Jurkat, Clone E6-1 (cell line): ENCODE data around the gene AURKAIP1. TPM values are rescaled to one million over a fixed set of nuclear protein-coding genes. Genes with fewer than 3 reads are reported as not detected.
"Not testable (repeated sequence)": the region's sequence is repeated elsewhere in the genome, so short reads cannot be mapped to it uniquely, and the experiment has no call there.

Source experiments
- DNase-seq: peaks from one replicate; pipeline ENCODE4 v3.0.0-alpha.2; 2011; ENCODE audit warnings: low read depth, low spot score
- H3K4me3 ChIP-seq: 2 replicates; pipeline ENCODE4 v1.5.1; 2011; ENCODE audit warnings: mild to moderate bottlenecking, low read length, control low read depth, moderate library complexity
- polyA plus RNA-seq: library from polyadenylated mRNA; unstranded; fragments of >200 nt; gene quantifications from one replicate; pipeline ENCODE4 v1.2.1, GENCODE V29; 2012; ENCODE audit warnings: missing spikeins; ENCODE audit not compliant: insufficient read length, insufficient read depth

Gene AURKAIP1
- 144 TPM for polyA plus RNA-seq

DNA sequence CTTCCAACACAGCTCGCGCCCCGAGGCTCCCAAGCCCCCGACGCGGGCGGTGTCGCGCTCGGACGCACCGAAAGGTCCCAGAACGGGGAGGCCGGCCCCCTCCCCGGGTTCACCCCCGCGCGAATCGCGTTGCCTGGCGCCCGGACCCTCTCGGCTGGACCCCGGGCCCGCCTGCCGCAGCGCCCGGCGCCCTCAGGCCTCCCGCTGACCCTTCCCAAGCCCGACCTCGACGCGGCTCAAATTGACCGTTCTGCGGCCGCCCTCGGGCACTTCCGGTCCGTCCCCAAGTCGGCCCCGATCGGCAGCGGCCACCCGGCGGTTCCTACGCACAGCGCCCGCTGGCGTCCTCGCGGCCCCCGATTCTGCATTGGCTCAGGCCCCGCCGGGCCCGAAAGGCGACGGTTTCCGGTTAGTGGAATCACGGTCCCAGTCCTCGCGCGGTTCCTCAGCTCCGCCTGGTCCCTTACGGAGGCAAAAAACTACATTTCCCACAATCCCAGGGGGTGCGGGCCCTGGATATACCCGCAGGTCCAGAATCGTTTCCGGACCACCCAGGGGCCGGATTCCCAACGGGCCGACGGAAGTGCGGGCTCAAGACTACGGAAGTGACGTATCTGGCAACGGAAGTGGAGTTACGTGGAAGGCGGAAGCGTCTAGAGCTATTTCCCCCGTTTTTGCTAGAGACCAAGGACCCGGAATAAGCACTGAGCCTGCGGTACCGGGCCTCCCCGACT, at the start of gene AURKAIP1:
Gene AURKAIP1 (minus strand): TSS at position 279 of the 734 bp plus-strand sequence. CDS start 451 bp downstream, outside the sequence.
- DNase-seq: peak; percentile 99
- H3K4me3 ChIP-seq: peak within 1 kb of the TSS; percentile 80

DNA sequence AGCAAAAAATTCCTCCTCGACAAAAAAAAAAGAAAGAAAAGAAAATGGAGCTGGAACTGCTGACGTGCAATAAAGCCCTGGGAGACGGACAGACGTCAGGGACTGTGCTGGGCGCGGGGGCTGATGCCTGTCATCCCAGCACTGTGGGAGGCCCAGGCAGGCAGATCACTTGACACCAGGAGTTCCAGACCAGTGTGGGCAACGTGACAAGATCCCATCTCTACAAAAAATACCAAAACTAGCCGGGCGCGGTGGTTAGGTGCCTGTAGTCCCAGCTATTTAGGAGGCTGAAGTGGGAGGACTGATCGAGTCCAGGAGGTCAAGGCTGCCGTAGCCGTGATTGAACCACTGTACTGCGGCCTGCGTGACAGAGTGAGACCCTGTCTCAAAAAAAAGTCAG, 49.7 kb upstream of the AURKAIP1 start:
- no peak for DNase-seq
- no peak overlapping the region for H3K4me3 ChIP-seq

- H3K4me3 ChIP-seq: no peak overlapping the region
- DNase-seq: no peak
Measured at GRCh38 chr1:1423245-1423597, 48.2 kb upstream of the AURKAIP1 start.

DNA sequence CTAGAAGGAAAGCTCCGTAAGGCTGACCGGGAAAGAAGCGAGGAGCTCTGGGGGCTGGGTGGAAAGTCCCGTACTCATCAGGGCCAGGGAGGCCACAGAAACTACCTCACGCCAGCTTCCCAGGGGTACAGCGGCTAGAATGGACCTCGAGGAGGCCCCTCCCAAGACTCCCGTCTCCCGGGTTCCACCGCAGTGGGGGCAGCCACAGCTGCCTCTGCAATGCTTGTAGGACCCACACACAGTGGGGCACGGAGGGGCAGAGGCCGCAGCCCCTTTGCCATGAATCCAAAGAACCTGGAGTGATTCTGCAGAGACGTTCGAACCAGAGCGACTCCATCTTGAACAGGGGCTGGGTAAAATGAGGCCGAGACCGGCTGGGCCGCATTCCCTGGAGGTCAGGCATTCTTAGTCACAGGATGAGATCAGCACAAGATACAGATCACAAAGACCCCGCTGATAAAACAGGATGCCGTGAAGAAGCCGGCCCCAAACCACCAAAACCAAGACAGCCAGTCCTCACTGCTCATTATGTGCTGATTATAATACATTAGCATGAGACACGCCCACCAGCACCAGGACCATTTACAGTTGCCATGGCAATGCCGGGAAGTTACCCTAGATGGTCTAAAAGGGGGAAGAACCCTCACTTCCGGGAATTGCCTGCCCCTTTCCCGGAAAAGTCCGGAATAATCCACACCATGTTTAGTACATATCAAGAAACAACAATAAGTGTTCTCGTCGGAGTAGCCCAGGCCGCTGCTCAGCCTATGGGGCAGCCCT, 47.6 kb upstream of the AURKAIP1 start:
- DNase-seq: no peak
- no peak overlapping the region for H3K4me3 ChIP-seq

DNA sequence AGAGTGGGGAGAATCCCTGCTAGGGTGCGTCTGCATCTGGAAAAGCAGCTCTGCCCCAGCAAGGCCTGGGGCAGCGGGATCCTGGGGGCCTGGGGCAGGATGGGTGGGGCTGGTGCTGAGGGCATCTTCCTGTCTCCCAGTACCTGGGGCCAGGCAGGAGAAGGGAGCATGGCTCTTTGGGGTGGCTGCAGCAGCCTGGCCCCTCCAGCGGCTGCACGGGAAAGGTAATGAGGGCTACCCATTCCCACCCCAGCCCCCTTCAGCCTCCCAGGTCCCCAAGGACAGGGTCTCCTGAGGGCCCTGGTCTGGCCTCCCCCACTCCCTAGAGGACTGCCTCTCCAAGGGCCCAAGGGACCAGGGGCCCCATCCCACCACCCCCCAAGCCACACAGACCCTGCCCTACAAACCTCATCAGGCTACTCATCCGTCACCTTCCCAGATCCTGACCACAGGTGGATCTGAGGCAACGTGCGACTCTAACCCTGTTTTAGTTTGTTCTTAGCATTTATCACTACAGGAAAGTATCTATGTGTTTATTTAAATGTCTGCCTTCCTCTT, 47.0 kb upstream of the AURKAIP1 start:
- no peak for DNase-seq

GRCh38 chr1:1421147-1421906, 46.3 kb upstream of the AURKAIP1 start, which contains the start of gene ANKRD65:
ANKRD65 (minus strand) TSS chr1:1421276; CDS start chr1:1421005, 271 bp downstream.
- H3K4me3 ChIP-seq: no peak within 1 kb of the TSS
- no peak for DNase-seq

More for the DNA sequence above, 47.0 kb upstream of the AURKAIP1 start:
- H3K4me3 ChIP-seq: no peak overlapping the region

GRCh38 chr1:1420654-1421141, 45.7 kb upstream of the AURKAIP1 start:
- no peak for DNase-seq
- no peak overlapping the region for H3K4me3 ChIP-seq

DNA sequence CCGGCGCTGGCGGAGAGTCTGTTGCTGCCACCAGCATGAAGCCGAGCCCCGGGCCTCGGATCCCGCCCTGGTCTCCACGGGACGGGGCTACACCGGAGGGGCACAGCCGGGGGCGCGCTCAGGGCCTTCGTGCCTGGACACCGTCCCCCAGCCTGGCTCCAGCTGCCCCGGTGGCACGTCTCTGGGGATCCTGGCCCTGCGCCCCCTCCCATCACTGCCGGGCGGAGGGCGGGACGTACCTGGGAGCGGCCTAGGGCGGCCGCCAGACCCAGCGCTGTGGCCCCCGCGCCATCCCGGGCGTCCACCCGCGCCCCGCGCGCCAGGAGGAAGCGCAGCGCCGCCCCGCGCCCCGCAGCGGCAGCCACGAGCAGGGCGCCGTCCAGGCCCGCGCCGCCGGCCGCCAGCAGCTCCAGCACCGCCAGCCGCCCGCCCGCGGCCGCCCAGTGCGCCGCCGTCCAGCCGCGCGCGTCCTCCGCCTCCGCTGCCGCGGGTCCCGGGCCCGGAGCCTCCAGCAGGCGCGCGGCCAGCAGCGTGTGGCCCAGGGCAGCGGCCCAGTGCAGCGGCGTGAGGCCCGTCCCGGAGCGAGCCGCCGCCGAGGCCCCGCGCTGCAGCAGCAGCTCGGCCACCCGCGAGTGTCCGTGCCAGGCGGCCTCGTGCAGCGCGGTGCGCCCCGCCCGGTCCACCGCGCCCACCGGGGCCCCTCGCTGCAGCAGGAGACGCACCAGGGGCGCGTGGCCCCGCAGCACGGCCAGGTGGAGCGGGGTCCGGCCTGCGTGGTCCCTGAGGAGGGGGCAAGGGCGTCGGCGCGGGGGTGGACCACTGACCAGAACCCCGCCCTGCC, 45.0 kb upstream of the AURKAIP1 start:
- no peak for DNase-seq
- H3K4me3 ChIP-seq: no peak overlapping the region

DNA sequence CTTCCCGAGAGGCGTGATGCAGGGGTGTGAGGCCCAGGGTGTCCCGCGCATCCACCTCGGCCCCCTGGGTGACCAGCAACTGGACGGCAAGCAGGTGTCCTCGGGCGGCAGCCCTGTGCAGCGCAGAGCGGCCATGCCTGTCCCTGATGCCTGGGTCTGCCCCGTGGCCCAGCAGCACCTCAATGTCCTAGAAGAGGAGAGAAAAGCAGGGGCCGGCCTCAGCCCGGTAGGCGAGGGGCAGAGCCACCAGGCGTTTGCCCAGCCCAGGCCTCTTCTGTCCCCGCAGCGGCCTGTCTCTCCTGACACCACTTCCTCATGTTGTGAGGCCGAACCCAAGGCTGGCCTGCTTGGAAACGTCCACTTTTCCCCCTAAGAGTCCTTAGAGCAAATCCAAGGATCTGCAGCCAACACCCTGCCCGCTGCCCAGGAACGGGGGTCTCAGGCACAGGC, 44.4 kb upstream of the AURKAIP1 start:
- no peak for DNase-seq
- H3K4me3 ChIP-seq: no peak overlapping the region

DNA sequence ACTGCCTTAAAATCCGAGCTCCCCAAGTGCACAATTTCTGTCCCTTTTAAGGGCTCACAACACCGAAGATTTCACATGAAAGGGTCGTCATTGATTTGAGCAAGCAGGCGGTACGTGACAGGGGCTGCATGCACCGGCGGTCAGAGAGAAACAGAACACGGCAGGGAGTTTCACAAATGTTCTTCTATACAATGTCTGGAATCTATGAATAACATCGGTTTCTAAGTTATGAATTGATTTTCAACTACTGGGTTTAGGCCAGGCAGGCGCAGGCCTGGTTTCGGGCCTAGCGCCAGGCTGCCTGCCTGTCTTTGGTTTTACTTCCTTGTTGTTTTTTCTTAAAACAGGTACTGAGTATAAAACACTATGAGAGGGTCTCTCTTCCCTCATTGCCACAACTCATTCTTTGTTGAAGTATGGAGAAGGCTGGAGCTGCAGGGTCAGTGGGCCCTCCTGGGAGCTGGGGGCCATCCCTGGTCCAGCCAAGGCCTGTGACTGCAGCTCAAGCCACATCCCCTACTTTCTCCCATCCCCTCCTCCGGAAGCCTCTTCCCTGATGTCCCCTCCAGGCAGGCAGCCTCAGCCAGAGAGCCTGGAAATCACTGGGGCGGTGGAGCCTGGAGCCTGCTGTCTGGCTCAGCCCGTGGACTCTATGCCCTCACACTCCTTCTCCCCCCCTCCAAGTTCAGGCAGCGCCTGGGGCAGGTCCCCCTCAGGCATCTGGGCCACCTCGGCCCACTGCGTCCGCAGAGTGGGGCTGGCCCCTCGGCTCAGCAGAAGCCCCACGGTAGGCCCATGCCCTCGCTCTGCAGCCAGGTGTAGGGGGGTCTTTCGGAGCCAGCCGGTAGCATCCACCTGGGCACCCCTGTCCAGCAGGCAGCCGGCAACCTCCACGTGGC, 43.7 kb upstream of the AURKAIP1 start:
- no peak for DNase-seq
- no peak overlapping the region for H3K4me3 ChIP-seq

DNA sequence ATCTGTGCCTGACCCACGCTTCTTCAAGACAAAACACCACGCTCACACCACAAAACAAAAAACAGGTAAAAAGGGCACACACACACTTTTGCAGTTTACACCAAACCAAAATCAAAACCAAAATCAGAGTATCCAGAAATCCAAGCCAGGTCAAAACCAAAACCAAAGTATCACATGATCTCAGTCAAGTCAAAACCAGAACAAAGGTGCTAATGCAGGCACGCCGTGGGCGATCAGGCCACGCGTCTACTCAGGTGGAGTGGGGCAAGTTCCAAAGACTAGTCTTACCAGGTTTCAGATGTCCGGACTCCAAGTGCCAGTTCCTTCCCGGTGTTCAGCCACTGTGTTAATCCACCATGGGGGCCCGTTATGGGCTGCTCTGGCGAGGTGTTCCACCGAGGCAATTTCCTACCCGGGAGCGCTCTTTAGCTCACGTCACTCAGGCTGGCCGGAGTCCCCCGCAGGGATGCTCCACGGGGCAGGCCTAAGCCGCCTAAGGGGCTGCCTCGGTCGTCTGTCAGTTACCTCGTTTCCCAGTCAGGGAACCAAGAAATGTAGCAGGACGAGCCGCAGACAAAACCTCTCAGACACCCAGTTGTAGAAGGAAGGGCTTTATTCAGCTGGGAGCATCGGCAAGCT, 42.9 kb upstream of the AURKAIP1 start:
- H3K4me3 ChIP-seq, DNase-seq: not testable (repeated sequence)

GRCh38 chr1:1417396-1417795, 42.4 kb upstream of the AURKAIP1 start:
- H3K4me3 ChIP-seq, DNase-seq: not testable (repeated sequence)

DNA sequence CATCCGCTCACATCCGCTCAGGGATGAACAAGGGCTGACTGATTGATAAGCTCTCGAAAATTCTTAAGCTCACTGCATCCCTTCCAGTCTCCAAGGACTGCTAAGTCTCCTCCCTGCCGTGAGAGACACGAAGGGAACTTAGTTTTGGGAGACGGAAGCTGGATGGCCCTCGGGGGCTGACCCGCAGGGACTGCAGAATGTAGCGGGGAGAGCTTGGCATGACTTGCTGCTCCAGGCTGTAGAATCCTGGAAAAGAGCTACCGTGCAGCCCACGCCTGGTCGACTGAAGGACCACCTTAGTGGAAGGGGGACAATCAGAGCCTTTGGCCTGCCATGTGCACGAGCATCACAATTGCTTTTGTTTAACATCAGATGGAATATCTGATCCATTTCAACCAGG, 40.7 kb upstream of the AURKAIP1 start:
- no peak overlapping the region for H3K4me3 ChIP-seq
- DNase-seq: no peak

- H3K4me3 ChIP-seq, DNase-seq: not testable (repeated sequence)
Measured at GRCh38 chr1:1412311-1412902, 37.4 kb upstream of the AURKAIP1 start.

DNA sequence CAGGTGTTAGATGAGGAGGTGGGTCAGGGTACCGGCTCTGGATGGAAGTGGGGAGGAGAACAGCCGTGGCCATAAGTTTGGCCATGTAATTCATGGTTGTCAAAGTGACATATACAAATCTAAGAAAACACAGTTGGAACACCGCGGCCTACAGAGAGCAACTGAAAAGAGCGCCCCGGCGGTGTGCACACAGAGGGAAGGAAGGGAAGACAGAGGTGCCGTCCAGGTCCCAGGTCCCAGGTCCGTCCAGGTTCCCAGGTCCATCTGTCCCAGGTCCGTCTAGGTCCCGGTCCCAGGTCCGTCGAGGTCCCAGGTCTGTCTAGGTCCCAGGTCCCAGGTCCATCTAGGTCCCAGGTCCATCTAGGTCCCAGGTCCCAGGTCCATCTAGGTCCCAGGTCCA, 36.6 kb upstream of the AURKAIP1 start:
- no peak for DNase-seq
- H3K4me3 ChIP-seq: no peak overlapping the region

GRCh38 chr1:1410238-1410637, 35.2 kb upstream of the AURKAIP1 start:
- H3K4me3 ChIP-seq, DNase-seq: not testable (repeated sequence)
